Lower leg skin (tissue), 3 donors: Measurements from ENCODE around the gene ACTRT2.

Source experiments
- CTCF ChIP-seq, 3 donors: fragments of 450-650 bp; IDR thresholded peaks; one replicate each; pipeline ENCODE4 v1.5.1; 2016; ENCODE audit warnings: antibody characterized with exemption in 3 of 3, mild to moderate bottlenecking in 3 of 3, moderate library complexity in 2 of 3
- POLR2A ChIP-seq, 2 donors: fragments of 450-650 bp; IDR thresholded peaks; one replicate each; pipeline ENCODE4 v1.6.1; 2016 to 2017; ENCODE audit warnings: antibody characterized with exemption in 2 of 2, mild to moderate bottlenecking in 1 of 2, moderate library complexity in 1 of 2

- TF ChIP-seq POLR2A (IDR thresholded peaks at IDR 0.05), result no peak
- no peak for TF ChIP-seq CTCF (IDR thresholded peaks at IDR 0.05)
These were observed 43.1 kb downstream of the ACTRT2 start for GRCh38 chr1:3064296-3064850.
